SK-N-SH (cell line): ENCODE measurements around the gene EFHC1. TPM values are rescaled to one million over a fixed set of nuclear protein-coding genes. Genes with fewer than 3 reads are reported as not detected.

Experiments used
- CTCF ChIA-PET: fragments of 300-600, 350-600 bp; formaldehyde crosslinking; extraction: SDS; loops from one replicate; lab custom pipeline; 2021; lab: Yijun Ruan, JAX
- POLR2A ChIA-PET: fragments of 350-600 bp; sonication (Branson Sonifier 250); formaldehyde crosslinking; extraction: SDS; loops from one replicate; lab custom pipeline; 2020; ENCODE audit warnings: antibody characterized with exemption, inconsistent platforms; lab: Yijun Ruan, JAX
- DNase-seq: peaks from one replicate; pipeline ENCODE4 v3.0.0; 2012
- H2AFZ ChIP-seq: fragments of 200-600 bp; sonication (generic); 2 replicates; pipeline ENCODE4 v1.8.1; 2016; ENCODE audit warnings: antibody characterized with exemption, mild to moderate bottlenecking, low read depth
- H3F3A ChIP-seq: fragments of 200-600 bp; sonication (generic); replicated peaks from 2 replicates; pipeline ENCODE3; 2016; ENCODE audit warnings: antibody characterized with exemption, mild to moderate bottlenecking; ENCODE audit not compliant: insufficient read depth
- H3K27ac ChIP-seq, 2 experiments: fragments of 200-500 bp in 1 of 2; fragments of 200-600 bp in 1 of 2; sonication (Bioruptor generic) in 1 of 2; sonication (generic), shearing (Covaris generic) in 1 of 2; 2 replicates each; pipeline versions ENCODE4 v1.5.1 to v1.6.1; 2014 to 2016; ENCODE audit warnings: low read depth in 2 of 2, inconsistent platforms in 1 of 2, low read length in 1 of 2, mild to moderate bottlenecking in 1 of 2, mixed read lengths in 1 of 2
- H3K27me3 ChIP-seq: fragments of 200-600 bp; sonication (generic), shearing (Covaris generic); 2 replicates; pipeline ENCODE4 v1.6.1; 2016; ENCODE audit warnings: mixed run types; ENCODE audit not compliant: insufficient read depth
- H3K36me3 ChIP-seq, 2 experiments: fragments of 200-500 bp in 1 of 2; fragments of 200-600 bp in 1 of 2; sonication (Bioruptor generic) in 1 of 2; sonication (generic) in 1 of 2; replicated peaks in 1 of 2; 2 replicates each; pipeline versions ENCODE3 to v1.5.1; 2014 to 2016; ENCODE audit warnings: low read length in 1 of 2, mild to moderate bottlenecking in 1 of 2; ENCODE audit not compliant: insufficient read depth in 2 of 2, control insufficient read depth in 1 of 2
- H3K4me1 ChIP-seq, 2 experiments: fragments of 200-500 bp in 1 of 2; fragments of 200-600 bp in 1 of 2; sonication (Bioruptor generic) in 1 of 2; sonication (generic), shearing (Covaris generic) in 1 of 2; 2 replicates each; pipeline versions ENCODE4 v1.5.1 to v1.6.1; 2014 to 2016; ENCODE audit warnings: low read depth in 1 of 2, low read length in 1 of 2, mixed run types in 1 of 2; ENCODE audit not compliant: insufficient read depth in 2 of 2, control insufficient read depth in 1 of 2
- H3K4me2 ChIP-seq: fragments of 200-600 bp; sonication (generic), shearing (Covaris generic); 2 replicates; pipeline ENCODE4 v1.6.1; 2017; ENCODE audit warnings: mixed run types
- H3K4me3 ChIP-seq, 2 experiments: fragments of 200-500 bp in 1 of 2; fragments of 200-600 bp in 1 of 2; sonication (Bioruptor generic) in 1 of 2; sonication (generic), shearing (Covaris generic) in 1 of 2; 2 replicates each; pipeline versions ENCODE4 v1.5.1 to v1.8.1; 2014 to 2016; ENCODE audit warnings: low read depth in 2 of 2, inconsistent platforms in 1 of 2, low read length in 1 of 2, mild to moderate bottlenecking in 1 of 2, mixed read lengths in 1 of 2, moderate library complexity in 1 of 2
- H3K79me2 ChIP-seq: fragments of 200-600 bp; sonication (generic); 2 replicates; pipeline ENCODE4 v1.8.1; 2017; ENCODE audit warnings: mild to moderate bottlenecking; ENCODE audit not compliant: insufficient read depth
- H3K9ac ChIP-seq: fragments of 200-600 bp; sonication (generic); 2 replicates; pipeline ENCODE4 v1.6.1; 2017; ENCODE audit warnings: mixed run types
- H3K9me2 ChIP-seq: fragments of 200-600 bp; sonication (generic); 2 replicates; pipeline ENCODE4 v1.6.1; 2017; ENCODE audit warnings: mixed run types
- H3K9me3 ChIP-seq: fragments of 200-600 bp; sonication (generic); 2 replicates; pipeline ENCODE4 v1.6.1; 2017; ENCODE audit warnings: mixed run types, mild to moderate bottlenecking, moderate library complexity
- H4K20me1 ChIP-seq: fragments of 200-600 bp; sonication (generic); 2 replicates; pipeline ENCODE4 v1.6.1; 2017; ENCODE audit warnings: mild to moderate bottlenecking, mixed run types; ENCODE audit not compliant: insufficient read depth
- EP300 ChIP-seq, 2 experiments: IDR thresholded peaks; 2 replicates each; pipeline versions ENCODE4 v1.4.0 to v1.6.1; 2012; ENCODE audit warnings: borderline replicate concordance in 1 of 2, low read depth in 1 of 2, low read length in 1 of 2
- FOXJ3 ChIP-seq: sonication (generic); formaldehyde crosslinking; IDR thresholded peaks from 2 replicates; pipeline ENCODE4 v1.5.1; 2020; ENCODE audit warnings: mild to moderate bottlenecking, missing genetic modification reagents
- FOXM1 ChIP-seq: IDR thresholded peaks from 2 replicates; pipeline ENCODE4 v1.4.0; 2012; ENCODE audit warnings: low read depth, mild to moderate bottlenecking
- MAX ChIP-seq: IDR thresholded peaks from 2 replicates; pipeline ENCODE4 v1.4.0; 2012; ENCODE audit warnings: low read depth
- NFIC ChIP-seq: IDR thresholded peaks from 2 replicates; pipeline ENCODE4 v1.4.0; 2012; ENCODE audit warnings: borderline replicate concordance
- POLR2AphosphoS5 ChIP-seq: IDR thresholded peaks from 2 replicates; pipeline ENCODE4 v1.6.1; 2012; ENCODE audit warnings: low read depth, low read length
- REST ChIP-seq: IDR thresholded peaks from 2 replicates; pipeline ENCODE4 v1.6.1; 2012; ENCODE audit warnings: mild to moderate bottlenecking, low read depth, low read length, moderate library complexity
- RFX5 ChIP-seq: IDR thresholded peaks from 2 replicates; pipeline ENCODE4 v1.6.1; 2012; ENCODE audit warnings: mild to moderate bottlenecking, improper control_type of control experiment, low read length
- SMC3 ChIP-seq: IDR thresholded peaks from 2 replicates; pipeline ENCODE4 v1.6.1; 2012; ENCODE audit warnings: low read depth, low read length, improper control_type of control experiment
- TCF12 ChIP-seq: IDR thresholded peaks from 2 replicates; pipeline ENCODE4 v1.4.0; 2012
- TEAD4 ChIP-seq: IDR thresholded peaks from 2 replicates; pipeline ENCODE4 v1.4.0; 2012; ENCODE audit warnings: mild to moderate bottlenecking, borderline replicate concordance; ENCODE audit not compliant: insufficient read depth
- WGBS: methylation state at CpG from one replicate; pipeline ENCODE4 v1.1.6; 2017; ENCODE audit warnings: low lambda C conversion rate; 5-methylcytosine and 5-hydroxymethylcytosine counted together
- polyA plus RNA-seq, 3 experiments: library from polyadenylated mRNA; depleted of rRNA; stranded (reverse); fragments of >200 nt; gene quantifications; 2 replicates each; pipeline ENCODE4 v1.2.3, GENCODE V29; 2012

Gene EFHC1
- polyA plus RNA-seq, 1 of the 3 experiments (the other 2 are of a cell fraction), result 39.4 TPM

- no peak for TF ChIP-seq REST
- TF ChIP-seq POLR2AphosphoS5, result peak; percentile 29; the same call in 1 of the 2 replicates
- no peak for TF ChIP-seq TEAD4
- no peak for TF ChIP-seq FOXJ3 (CRISPR knock-in tag)
- peak; percentile 85 for TF ChIP-seq MAX
- TF ChIP-seq FOXM1, result no peak
These were observed 2.4 kb upstream of the EFHC1 start (continued) for GRCh38 chr6:52417675-52418111.

GRCh38 chr6:52418606-52419005 lies 1.5 kb upstream of the EFHC1 start:
- DNase-seq, result no peak
- no peaks in the 10 kb centered on the region for H3K27me3 ChIP-seq
- H3F3A ChIP-seq, result peaks cover 50% of the 10 kb centered on the region
- H4K20me1 ChIP-seq, result no peaks in the 10 kb centered on the region
- peak overlapping the region; percentile 93 to 97 for H3K27ac ChIP-seq
- H3K36me3 ChIP-seq, result no peaks in the 10 kb centered on the region
- H3K9ac ChIP-seq, result peak overlapping the region; percentile 94; the same call in 1 of the 2 replicates
- 83% methylated on average over 2 of the region's 2 CpGs for WGBS
- no peak overlapping the region for H3K4me3 ChIP-seq
- H3K4me1 ChIP-seq, result peaks cover 23 to 45% of the 10 kb centered on the region in 2 experiments
- TF ChIP-seq FOXJ3 (CRISPR knock-in tag) (no peak), SMC3 (no peak), RFX5 (no peak), EP300 (IDR thresholded peaks at IDR 0.05; ENCODE audit: borderline replicate concordance in 1 of 2, low read depth in 1 of 2, low read length in 1 of 2) (peak in 1 of 2 experiments; percentile 12; a peak in 1 of 4 replicates), NFIC (no peak), MAX (no peak), REST (no peak), TCF12 (no peak)
- ChIA-PET CTCF (interaction anchor here (0.6 to 6.2 kb wide), 15 partner anchors 15 to 246 kb away, joined by 3 to 94 read pairs (median 5); partner anchors contain the start of gene TRAM2), POLR2A (interaction anchor here (0.6 to 1.6 kb wide), 7 partner anchors 105 to 577 kb away, joined by 3 to 5 read pairs (median 4); no protein-coding TSS in a partner anchor)
- H3K4me2 ChIP-seq, result no peak overlapping the region
- H2AFZ ChIP-seq, result no peak overlapping the region; the same call in 1 of the 2 replicates
- H3K9me2 ChIP-seq, result no peaks in the 10 kb centered on the region
- H3K9me3 ChIP-seq, result no peaks in the 10 kb centered on the region
- peaks cover 48% of the 10 kb centered on the region for H3K79me2 ChIP-seq
